Measurements from ENCODE around the gene SUMO3. TPM values are rescaled to one million over a fixed set of nuclear protein-coding genes. Genes with fewer than 3 reads are reported as not detected.

SUMO3 gene
- total and polyA plus RNA-seq, 2 donors: 49.6 to 63.7 TPM

DNA sequence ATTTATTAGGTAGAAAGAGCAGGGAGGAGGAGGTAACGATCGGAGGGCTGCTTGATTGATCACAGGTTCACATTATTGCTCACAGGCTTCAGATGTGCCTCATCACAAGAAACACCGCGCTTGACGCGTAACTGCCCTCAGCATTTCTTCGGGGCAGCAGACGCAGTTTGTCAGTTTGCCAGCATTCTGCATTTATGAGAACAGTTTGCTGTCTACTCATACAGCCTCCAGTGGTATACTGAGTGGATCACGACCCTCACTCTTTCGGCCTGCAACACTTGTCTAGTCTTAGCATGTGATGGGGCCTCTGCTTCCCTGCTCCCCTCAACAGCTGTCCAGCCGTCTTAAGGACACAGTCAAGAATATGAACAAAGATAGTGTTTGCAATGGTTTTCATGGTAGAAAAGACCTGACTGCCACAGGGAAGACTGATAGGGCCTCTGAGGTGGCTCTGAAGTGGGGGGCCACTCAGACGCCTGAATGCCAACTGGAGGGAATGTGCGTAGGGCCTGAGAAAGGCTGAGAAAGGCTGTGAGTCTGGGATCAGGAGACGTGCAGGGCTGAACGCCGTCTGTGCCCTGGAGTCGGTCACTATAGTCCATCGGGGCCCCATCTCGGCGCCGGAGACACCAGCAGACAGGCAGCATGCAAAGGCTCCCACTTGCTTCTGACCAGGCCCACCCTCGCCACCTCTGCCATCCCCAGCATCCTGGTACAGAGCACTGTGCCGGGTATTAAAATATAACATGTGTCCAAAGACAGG lies 61.3 kb downstream of the SUMO3 start:
- Histone ChIP-seq H3K27me3 (ENCODE audit: control insufficient read depth in 2 of 2, insufficient read depth in 1 of 2, low read length in 1 of 2) (no peaks in the 10 kb centered on the region), H3K4me1 (ENCODE audit: control insufficient read depth in 2 of 2, insufficient read depth in 2 of 2, low read length in 2 of 2) (no peaks in the 10 kb centered on the region), H3K27ac (ENCODE audit: low read depth in 1 of 2, low read length in 1 of 2) (no peak overlapping the region), H3K4me3 (ENCODE audit: low read length in 2 of 2) (no peak overlapping the region), H3K9me3 (ENCODE audit: control insufficient read depth in 2 of 2, insufficient read depth in 1 of 2, low read length in 1 of 2) (no peaks in the 10 kb centered on the region), H3K36me3 (ENCODE audit: control insufficient read depth in 2 of 2, insufficient read depth in 2 of 2, low read length in 1 of 2) (no peaks in the 10 kb centered on the region)
- no peak for DNase-seq (ENCODE audit: low read depth in 6 of 9, low spot score in 9 of 9)
- WGBS: 91% methylated on average over 23 of the region's 23 CpGs

Other genes starting within 250 kb of the SUMO3 start
- gene KRTAP10-4, start 244.3 kb downstream of the SUMO3 start, total RNA-seq: not detected
- gene KRTAP10-4, start 244.3 kb downstream of the SUMO3 start, polyA plus RNA-seq: not detected
- not detected for gene KRTAP10-5, start 237.5 kb downstream of the SUMO3 start, total RNA-seq
- gene KRTAP10-5, start 237.5 kb downstream of the SUMO3 start, polyA plus RNA-seq: not detected
- gene KRTAP10-6, start 225.6 kb downstream of the SUMO3 start, total RNA-seq: not detected
- gene KRTAP10-6, start 225.6 kb downstream of the SUMO3 start, polyA plus RNA-seq: not detected
- gene KRTAP10-7, start 217.5 kb downstream of the SUMO3 start, total RNA-seq: not detected
- gene KRTAP10-7, start 217.5 kb downstream of the SUMO3 start, polyA plus RNA-seq: not detected
- not detected for gene KRTAP10-8, start 206.0 kb downstream of the SUMO3 start, total RNA-seq
- not detected for gene KRTAP10-8, start 206.0 kb downstream of the SUMO3 start, polyA plus RNA-seq
- not detected for gene KRTAP10-9, start 191.0 kb downstream of the SUMO3 start, total RNA-seq
- not detected for gene KRTAP10-9, start 191.0 kb downstream of the SUMO3 start, polyA plus RNA-seq
- gene KRTAP10-10, start 180.7 kb downstream of the SUMO3 start, total RNA-seq: not detected
- gene KRTAP10-10, start 180.7 kb downstream of the SUMO3 start, polyA plus RNA-seq: not detected
- not detected for gene KRTAP10-11, start 171.6 kb downstream of the SUMO3 start, total RNA-seq
- not detected for gene KRTAP10-11, start 171.6 kb downstream of the SUMO3 start, polyA plus RNA-seq
- not detected for gene KRTAP12-4, start 163.4 kb downstream of the SUMO3 start, total RNA-seq
- gene KRTAP12-4, start 163.4 kb downstream of the SUMO3 start, polyA plus RNA-seq: not detected
- gene KRTAP12-3, start 160.1 kb downstream of the SUMO3 start, total RNA-seq: not detected
- not detected for gene KRTAP12-3, start 160.1 kb downstream of the SUMO3 start, polyA plus RNA-seq
- not detected for gene KRTAP12-2, start 151.1 kb downstream of the SUMO3 start, total RNA-seq
- not detected for gene KRTAP12-2, start 151.1 kb downstream of the SUMO3 start, polyA plus RNA-seq
- not detected for gene KRTAP12-1, start 135.9 kb downstream of the SUMO3 start, total RNA-seq
- gene KRTAP12-1, start 135.9 kb downstream of the SUMO3 start, polyA plus RNA-seq: not detected
- not detected for gene KRTAP10-12, start 120.9 kb downstream of the SUMO3 start, total RNA-seq
- gene KRTAP10-12, start 120.9 kb downstream of the SUMO3 start, polyA plus RNA-seq: not detected
- gene TSPEAR, start 106.5 kb downstream of the SUMO3 start, total RNA-seq: 0.38 TPM
- 0.07 TPM for gene TSPEAR, start 106.5 kb downstream of the SUMO3 start, polyA plus RNA-seq
- gene UBE2G2, start 16.2 kb downstream of the SUMO3 start, total RNA-seq: 32.8 TPM
- gene UBE2G2, start 16.2 kb downstream of the SUMO3 start, polyA plus RNA-seq: 67.6 TPM
- 75.3 TPM for gene PTTG1IP, start 55.6 kb upstream of the SUMO3 start, total RNA-seq
- gene PTTG1IP, start 55.6 kb upstream of the SUMO3 start, polyA plus RNA-seq: 138 TPM
- gene ITGB2, start 102.8 kb upstream of the SUMO3 start, total RNA-seq: 134 TPM
- 104 TPM for gene ITGB2, start 102.8 kb upstream of the SUMO3 start, polyA plus RNA-seq
- 29.0 TPM for gene SLX9, start 122.0 kb upstream of the SUMO3 start, total RNA-seq
- 28.4 TPM for gene SLX9, start 122.0 kb upstream of the SUMO3 start, polyA plus RNA-seq

All from thymus (tissue), 11 donors.